ENCODE measurements around the gene SLC9A5. TPM values are rescaled to one million over a fixed set of nuclear protein-coding genes. Genes with fewer than 3 reads are reported as not detected.

Gene SLC9A5
- polyA plus RNA-seq, 3 donors = 1.0 TPM; not detected in 2

GRCh38 chr16:67291461-67291860 is 42.7 kb downstream of the SLC9A5 start:
- no peak overlapping the region for H3K9ac ChIP-seq (ENCODE audit: insufficient read depth, low read length, poor library complexity, severe bottlenecking)
- no peaks in the 10 kb centered on the region for H4K20me1 ChIP-seq (ENCODE audit: insufficient read depth, low read length)
- no peak overlapping the region for H3K27ac Mint-ChIP-seq
- peaks cover 3 to 6% (median 4%) of the 10 kb centered on the region in 3 donors for H3K27me3 Mint-ChIP-seq (ENCODE audit: low read depth in 3 of 3)
- no peaks in the 10 kb centered on the region for H3K4me1 Mint-ChIP-seq
- H2AFZ ChIP-seq (ENCODE audit: insufficient read depth, low read depth, low read length, poor library complexity, severe bottlenecking) = no peak overlapping the region
- H3K27ac ChIP-seq (ENCODE audit: low read depth in 1 of 2, low read length in 2 of 2) = no peak overlapping the region
- H3K27me3 ChIP-seq (ENCODE audit: control insufficient read depth in 2 of 2, insufficient read depth in 2 of 2, low read length in 2 of 2) = no peaks in the 10 kb centered on the region
- no peak for DNase-seq
- H3K36me3 Mint-ChIP-seq = no peaks in the 10 kb centered on the region
- no peaks in the 10 kb centered on the region for H3K36me3 ChIP-seq (replicated peaks in 1 of 2; ENCODE audit: control insufficient read depth in 1 of 2, insufficient read depth in 2 of 2, low read length in 2 of 2)
- WGBS (ENCODE audit: insufficient coverage) = 92% methylated on average over 6 of the region's 7 CpGs
- H3K9me3 Mint-ChIP-seq = no peaks in the 10 kb centered on the region
- intact Hi-C loops (cut with micrococcal nuclease) = no loop called here
- H3K4me3 ChIP-seq (replicated peaks in 1 of 3; ENCODE audit: low read depth in 2 of 3, low read length in 3 of 3) = no peak overlapping the region
- no peaks in the 10 kb centered on the region for H3K79me2 ChIP-seq (ENCODE audit: insufficient read depth, low read length)
- no peak overlapping the region for H3K4me2 ChIP-seq (replicated peaks; ENCODE audit: extremely low read depth, low read length, poor library complexity, severe bottlenecking)
- no peaks in the 10 kb centered on the region for H3K9me3 ChIP-seq (replicated peaks in 1 of 2; ENCODE audit: control insufficient read depth in 1 of 2, insufficient read depth in 1 of 2, low read length in 2 of 2)
- H3K4me1 ChIP-seq (ENCODE audit: control insufficient read depth in 1 of 2, insufficient read depth in 2 of 2, low read length in 2 of 2) = no peaks in the 10 kb centered on the region
- no peak overlapping the region for H3K4me3 Mint-ChIP-seq
- no peak for TF ChIP-seq CTCF (IDR thresholded peaks at IDR 0.05)

GRCh38 chr16:67294171-67294757 is 45.5 kb downstream of the SLC9A5 start:
- H3K4me1 Mint-ChIP-seq = no peaks in the 10 kb centered on the region
- H3K9me3 Mint-ChIP-seq = no peaks in the 10 kb centered on the region
- H3K4me3 Mint-ChIP-seq = no peak overlapping the region
- H2AFZ ChIP-seq (ENCODE audit: insufficient read depth, low read depth, low read length, poor library complexity, severe bottlenecking) = no peak overlapping the region
- no peaks in the 10 kb centered on the region for H3K36me3 ChIP-seq (replicated peaks in 1 of 2; ENCODE audit: control insufficient read depth in 1 of 2, insufficient read depth in 2 of 2, low read length in 2 of 2)
- H3K9ac ChIP-seq (ENCODE audit: insufficient read depth, low read length, poor library complexity, severe bottlenecking) = no peak overlapping the region
- H3K36me3 Mint-ChIP-seq = no peaks in the 10 kb centered on the region
- no peak overlapping the region for H3K4me3 ChIP-seq (replicated peaks in 1 of 3; ENCODE audit: low read depth in 2 of 3, low read length in 3 of 3)
- H3K27ac Mint-ChIP-seq = no peak overlapping the region
- H4K20me1 ChIP-seq (ENCODE audit: insufficient read depth, low read length) = no peaks in the 10 kb centered on the region
- H3K9me3 ChIP-seq (replicated peaks in 1 of 2; ENCODE audit: control insufficient read depth in 1 of 2, insufficient read depth in 1 of 2, low read length in 2 of 2) = no peaks in the 10 kb centered on the region
- H3K79me2 ChIP-seq (ENCODE audit: insufficient read depth, low read length) = no peaks in the 10 kb centered on the region
- H3K4me1 ChIP-seq (ENCODE audit: control insufficient read depth in 1 of 2, insufficient read depth in 2 of 2, low read length in 2 of 2) = no peaks in the 10 kb centered on the region
- WGBS (ENCODE audit: insufficient coverage) = 90% methylated on average over 2 of the region's 4 CpGs
- H3K4me2 ChIP-seq (replicated peaks; ENCODE audit: extremely low read depth, low read length, poor library complexity, severe bottlenecking) = no peak overlapping the region
- no peaks in the 10 kb centered on the region for H3K27me3 ChIP-seq (ENCODE audit: control insufficient read depth in 2 of 2, insufficient read depth in 2 of 2, low read length in 2 of 2)
- intact Hi-C loops (cut with micrococcal nuclease) = no loop called here
- no peak for TF ChIP-seq CTCF (IDR thresholded peaks at IDR 0.05)
- peaks cover 5 to 6% (median 6%) of the 10 kb centered on the region in 3 donors for H3K27me3 Mint-ChIP-seq (ENCODE audit: low read depth in 3 of 3)
- no peak for DNase-seq
- H3K27ac ChIP-seq (ENCODE audit: low read depth in 1 of 2, low read length in 2 of 2) = no peak overlapping the region
